ENCODE results near the gene UGT3A1. TPM values are rescaled to one million over a fixed set of nuclear protein-coding genes. Genes with fewer than 3 reads are reported as not detected.
"Not testable (repeated sequence)": the region's sequence is repeated elsewhere in the genome, so short reads cannot be mapped to it uniquely, and the experiment has no call there.

Gene UGT3A1
- total RNA-seq = not detected

GRCh38 chr5:35990941-35991611 is at the start of gene UGT3A1:
Gene UGT3A1, minus strand, starts transcription at chr5:35991390. Its CDS starts 150 bp downstream, at chr5:35991240.
- no peak within 1 kb of the TSS for H3K9ac ChIP-seq (ENCODE audit: low read depth in 2 of 2, low read length in 2 of 2)
- no peaks in the 10 kb centered on the region for H3K4me1 ChIP-seq
- no peak for TF ChIP-seq CTCF (IDR thresholded peaks at IDR 0.05)
- H3K36me3 ChIP-seq = no peaks in the 10 kb centered on the region
- no peak within 1 kb of the TSS for H3K27ac ChIP-seq
- no peak for DNase-seq
- no peaks in the 10 kb centered on the region for H3K9me3 ChIP-seq
- intact Hi-C loops (cut with DNase I) = no loop called here
- no peak within 1 kb of the TSS for H3K4me3 ChIP-seq
- no peaks in the 10 kb centered on the region for H3K27me3 ChIP-seq

GRCh38 chr5:36035696-36036095 is 44.5 kb upstream of the UGT3A1 start:
- H3K4me3 ChIP-seq = no peak overlapping the region
- no peak for TF ChIP-seq CTCF (IDR thresholded peaks at IDR 0.05)
- no peak overlapping the region for H3K27ac ChIP-seq
- H3K27me3 ChIP-seq = no peaks in the 10 kb centered on the region
- no peaks in the 10 kb centered on the region for H3K4me1 ChIP-seq
- intact Hi-C loops (cut with DNase I) = no loop called here
- H3K9me3 ChIP-seq = no peaks in the 10 kb centered on the region
- DNase-seq = no peak
- no peak overlapping the region for H3K9ac ChIP-seq (ENCODE audit: low read depth in 2 of 2, low read length in 2 of 2)
- no peaks in the 10 kb centered on the region for H3K36me3 ChIP-seq

- H3K27me3 ChIP-seq; H3K4me1 ChIP-seq; H3K36me3 ChIP-seq; H3K27ac ChIP-seq; H3K9ac ChIP-seq (ENCODE audit: low read depth in 2 of 2, low read length in 2 of 2); H3K9me3 ChIP-seq; intact Hi-C loops (cut with DNase I); DNase-seq; H3K4me3 ChIP-seq: not testable (repeated sequence)
Measured at GRCh38 chr5:36034536-36035134, 43.4 kb upstream of the UGT3A1 start.

GRCh38 chr5:36033486-36033885 is 42.3 kb upstream of the UGT3A1 start:
- DNase-seq = no peak
- Histone ChIP-seq H3K4me3 (no peak overlapping the region), H3K27me3 (no peaks in the 10 kb centered on the region), H3K9ac (ENCODE audit: low read depth in 2 of 2, low read length in 2 of 2) (no peak overlapping the region), H3K36me3 (no peaks in the 10 kb centered on the region), H3K27ac (no peak overlapping the region), H3K9me3 (no peaks in the 10 kb centered on the region), H3K4me1 (no peaks in the 10 kb centered on the region)
- intact Hi-C loops (cut with DNase I) = no loop called here
- no peak for TF ChIP-seq CTCF (IDR thresholded peaks at IDR 0.05)

- no peak for DNase-seq
- H3K9me3 ChIP-seq = no peaks in the 10 kb centered on the region
- intact Hi-C loops (cut with DNase I) = no loop called here
- no peak overlapping the region for H3K4me3 ChIP-seq
- H3K27me3 ChIP-seq = no peaks in the 10 kb centered on the region
- H3K36me3 ChIP-seq = no peaks in the 10 kb centered on the region
- H3K4me1 ChIP-seq = no peaks in the 10 kb centered on the region
- H3K27ac ChIP-seq = no peak overlapping the region
- H3K9ac ChIP-seq (ENCODE audit: low read depth in 2 of 2, low read length in 2 of 2) = no peak overlapping the region
- no peak for TF ChIP-seq CTCF (IDR thresholded peaks at IDR 0.05)
Measured at GRCh38 chr5:36033047-36033446, 41.9 kb upstream of the UGT3A1 start.

GRCh38 chr5:36031223-36031622 is 40.0 kb upstream of the UGT3A1 start:
- Histone ChIP-seq H3K4me1 (no peaks in the 10 kb centered on the region), H3K36me3 (no peaks in the 10 kb centered on the region), H3K27ac (no peak overlapping the region), H3K9me3 (no peaks in the 10 kb centered on the region), H3K4me3 (no peak overlapping the region), H3K27me3 (no peaks in the 10 kb centered on the region), H3K9ac (ENCODE audit: low read depth in 2 of 2, low read length in 2 of 2) (no peak overlapping the region)
- DNase-seq = no peak
- TF ChIP-seq CTCF (IDR thresholded peaks at IDR 0.05) = no peak
- intact Hi-C loops (cut with DNase I) = no loop called here

Measured in colonic mucosa (tissue), 4 donors.